SU-DHL-6 (cell line): ENCODE measurements around the gene IL13RA1.

ENCODE experiments used
- H2AFZ ChIP-seq: fragments of 200-600 bp; sonication (generic); 2 replicates; pipeline ENCODE4 v1.6.1; 2014; ENCODE audit warnings: low read depth, mild to moderate bottlenecking, moderate library complexity, mixed read lengths, antibody characterized with exemption, low read length; ENCODE audit not compliant: severe bottlenecking
- H3F3A ChIP-seq: fragments of 200-600 bp; shearing (Covaris generic); 2 replicates; pipeline ENCODE4 v1.6.0; 2016; ENCODE audit warnings: antibody characterized with exemption, mild to moderate bottlenecking; ENCODE audit not compliant: insufficient read depth
- H3K27ac ChIP-seq: fragments of 200-600 bp; sonication (generic); 2 replicates; pipeline ENCODE4 v1.5.1; 2016; ENCODE audit warnings: low read depth, mild to moderate bottlenecking, low read length, moderate library complexity, mixed read lengths
- H3K27me3 ChIP-seq: fragments of 200-600 bp; sonication (generic), shearing (Covaris generic); 2 replicates; pipeline ENCODE4 v1.6.0; 2014; ENCODE audit warnings: mild to moderate bottlenecking, low read length
- H3K36me3 ChIP-seq: fragments of 200-600 bp; sonication (generic); 2 replicates; pipeline ENCODE4 v1.6.1; 2014; ENCODE audit warnings: mild to moderate bottlenecking, low read length, mixed read lengths
- H3K4me2 ChIP-seq: fragments of 300-600, 200-600 bp; shearing (Covaris generic), sonication (generic); 2 replicates; pipeline ENCODE4 v1.6.0; 2014; ENCODE audit warnings: low read length, low read depth, mild to moderate bottlenecking; ENCODE audit not compliant: poor library complexity, severe bottlenecking
- H3K4me3 ChIP-seq: fragments of 200-600 bp; sonication (generic); 2 replicates; pipeline ENCODE4 v1.5.1; 2014; ENCODE audit warnings: antibody characterized with exemption, low read length, mild to moderate bottlenecking, mixed read lengths; ENCODE audit not compliant: insufficient read depth, poor library complexity, severe bottlenecking
- H3K79me2 ChIP-seq: fragments of 200-600 bp; sonication (generic); 2 replicates; pipeline ENCODE4 v1.6.1; 2014; ENCODE audit warnings: mild to moderate bottlenecking, low read length, moderate library complexity; ENCODE audit not compliant: insufficient read depth
- H3K9ac ChIP-seq: fragments of 200-600 bp; sonication (generic); 2 replicates; pipeline ENCODE4 v1.7.0; 2014; ENCODE audit warnings: mild to moderate bottlenecking, low read length
- H3K9me2 ChIP-seq: fragments of 200-600 bp; sonication (generic); replicated peaks from 2 replicates; pipeline ENCODE4 v1.6.1; 2014; ENCODE audit warnings: low read length; ENCODE audit not compliant: insufficient read depth
- H3K9me3 ChIP-seq: fragments of 200-600 bp; sonication (generic); 2 replicates; pipeline ENCODE4 v1.6.1; 2014; ENCODE audit warnings: low read length, mixed read lengths; ENCODE audit not compliant: insufficient read depth
- H4K20me1 ChIP-seq: fragments of 200-600 bp; sonication (generic); 2 replicates; pipeline ENCODE4 v1.6.1; 2014; ENCODE audit warnings: low read depth, mild to moderate bottlenecking, antibody characterized with exemption, low read length, moderate library complexity, mixed read lengths
- EZH2phosphoT487 ChIP-seq: fragments of 200-600 bp; sonication (generic), shearing (Covaris generic); conservative IDR thresholded peaks from 2 replicates; pipeline ENCODE4 v1.6.1; 2018; ENCODE audit warnings: mild to moderate bottlenecking, antibody characterized with exemption, low read length, moderate library complexity, mixed read lengths
- TF ChIP-seq, protein P1 (sequence below): fragments of 200-600 bp; sonication (generic); IDR thresholded peaks from one replicate; pipeline ENCODE4 v1.5.1; 2017; ENCODE audit warnings: antibody characterized with exemption, mild to moderate bottlenecking, low read length, moderate library complexity; ENCODE audit not compliant: insufficient read depth, poor library complexity, severe bottlenecking

IL13RA1 gene

DNA sequence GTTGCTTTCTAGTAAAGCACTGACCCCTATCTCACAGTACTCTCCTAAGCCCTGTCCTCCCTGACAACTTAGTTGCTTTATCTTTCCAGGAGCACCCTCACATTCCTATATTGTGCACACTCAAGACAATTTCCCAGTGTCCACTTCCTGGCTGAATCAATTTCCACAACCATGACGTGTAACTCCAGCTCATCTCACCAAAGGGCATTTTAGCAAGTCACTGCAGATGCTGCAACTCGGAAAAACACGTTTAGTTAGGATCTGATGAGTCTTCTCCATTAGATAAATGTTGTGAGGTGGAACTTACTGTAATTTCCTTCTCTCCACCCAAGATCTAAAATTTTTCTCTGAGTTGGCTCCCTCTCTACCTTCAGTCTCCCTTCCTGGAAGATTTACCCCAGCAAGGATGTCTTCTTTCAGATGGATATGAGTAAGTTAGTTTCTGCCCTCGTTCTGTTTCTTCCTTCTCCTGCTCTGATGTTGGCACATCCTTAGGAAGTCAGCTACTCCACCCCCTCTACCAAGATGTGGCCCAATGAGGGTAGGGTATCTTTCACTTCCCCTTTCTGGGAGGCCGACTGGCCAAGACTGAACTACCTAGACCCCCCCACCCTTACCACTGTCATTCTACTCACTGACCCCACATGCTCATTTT lies 28.8 kb upstream of the IL13RA1 start:
- no peaks in the 10 kb centered on the region for H3F3A ChIP-seq
- H2AFZ ChIP-seq = no peak overlapping the region
- H3K36me3 ChIP-seq = no peaks in the 10 kb centered on the region
- TF ChIP-seq EZH2phosphoT487 = no peak
- TF ChIP-seq, protein P1, sequence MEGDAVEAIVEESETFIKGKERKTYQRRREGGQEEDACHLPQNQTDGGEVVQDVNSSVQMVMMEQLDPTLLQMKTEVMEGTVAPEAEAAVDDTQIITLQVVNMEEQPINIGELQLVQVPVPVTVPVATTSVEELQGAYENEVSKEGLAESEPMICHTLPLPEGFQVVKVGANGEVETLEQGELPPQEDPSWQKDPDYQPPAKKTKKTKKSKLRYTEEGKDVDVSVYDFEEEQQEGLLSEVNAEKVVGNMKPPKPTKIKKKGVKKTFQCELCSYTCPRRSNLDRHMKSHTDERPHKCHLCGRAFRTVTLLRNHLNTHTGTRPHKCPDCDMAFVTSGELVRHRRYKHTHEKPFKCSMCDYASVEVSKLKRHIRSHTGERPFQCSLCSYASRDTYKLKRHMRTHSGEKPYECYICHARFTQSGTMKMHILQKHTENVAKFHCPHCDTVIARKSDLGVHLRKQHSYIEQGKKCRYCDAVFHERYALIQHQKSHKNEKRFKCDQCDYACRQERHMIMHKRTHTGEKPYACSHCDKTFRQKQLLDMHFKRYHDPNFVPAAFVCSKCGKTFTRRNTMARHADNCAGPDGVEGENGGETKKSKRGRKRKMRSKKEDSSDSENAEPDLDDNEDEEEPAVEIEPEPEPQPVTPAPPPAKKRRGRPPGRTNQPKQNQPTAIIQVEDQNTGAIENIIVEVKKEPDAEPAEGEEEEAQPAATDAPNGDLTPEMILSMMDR = no peak
- H3K9me3 ChIP-seq = no peaks in the 10 kb centered on the region
- no peaks in the 10 kb centered on the region for H4K20me1 ChIP-seq
- H3K27me3 ChIP-seq = no peaks in the 10 kb centered on the region
- H3K9me2 ChIP-seq = no peaks in the 10 kb centered on the region
- H3K79me2 ChIP-seq = no peaks in the 10 kb centered on the region
- no peak overlapping the region for H3K4me2 ChIP-seq
- H3K27ac ChIP-seq = no peak overlapping the region
- no peak overlapping the region for H3K9ac ChIP-seq
- no peak overlapping the region for H3K4me3 ChIP-seq

DNA sequence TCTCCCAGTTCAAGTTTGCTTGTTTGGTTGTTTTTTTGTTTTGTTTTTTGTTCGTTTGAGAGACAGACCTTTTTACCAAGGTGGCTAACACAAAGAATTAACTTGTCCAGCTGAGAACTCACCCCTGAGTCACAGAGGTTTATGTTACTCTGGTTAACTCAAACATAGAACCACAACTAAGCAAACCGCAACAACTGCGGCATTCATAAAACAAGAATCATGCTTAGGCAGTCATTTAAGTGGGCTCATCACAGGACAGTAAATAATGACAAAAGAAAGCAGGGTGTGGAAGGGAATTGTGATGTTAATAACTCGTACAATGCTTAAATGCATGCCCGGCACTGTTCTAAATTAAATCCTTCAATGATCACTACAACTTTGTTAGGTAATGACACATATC lies 24.7 kb upstream of the IL13RA1 start:
- no peaks in the 10 kb centered on the region for H3K36me3 ChIP-seq
- no peaks in the 10 kb centered on the region for H3K27me3 ChIP-seq
- no peaks in the 10 kb centered on the region for H3K9me3 ChIP-seq
- H3K4me2 ChIP-seq = no peak overlapping the region
- H4K20me1 ChIP-seq = no peaks in the 10 kb centered on the region
- no peaks in the 10 kb centered on the region for H3F3A ChIP-seq
- H3K27ac ChIP-seq = no peak overlapping the region
- H3K4me3 ChIP-seq = no peak overlapping the region
- H3K79me2 ChIP-seq = no peaks in the 10 kb centered on the region
- H2AFZ ChIP-seq = no peak overlapping the region
- TF ChIP-seq, protein P1 = no peak
- no peak overlapping the region for H3K9ac ChIP-seq
- H3K9me2 ChIP-seq = no peaks in the 10 kb centered on the region

DNA sequence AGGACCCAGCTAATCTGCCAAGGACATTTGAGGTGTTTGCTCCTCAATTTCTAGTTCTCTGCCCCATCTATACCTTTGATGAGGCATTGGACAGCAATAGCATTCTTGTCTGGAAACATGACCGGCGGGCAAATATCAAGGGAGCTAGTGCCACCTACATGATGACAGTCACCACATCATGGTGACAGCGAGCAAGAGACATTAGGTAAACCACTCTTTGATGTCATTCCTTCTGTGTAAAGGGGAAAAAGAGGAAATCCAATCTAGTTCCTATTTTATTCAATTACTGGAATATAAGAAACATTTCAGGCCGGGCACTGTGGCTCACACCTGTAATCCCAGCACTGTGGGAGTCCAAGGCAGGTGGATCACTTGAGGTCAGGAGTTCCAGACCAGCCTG lies 20.7 kb upstream of the IL13RA1 start:
- Histone ChIP-seq H3K4me3 (no peak overlapping the region), H3K27ac (no peak overlapping the region), H3F3A (no peaks in the 10 kb centered on the region), H3K9ac (no peak overlapping the region), H3K4me2 (no peak overlapping the region), H4K20me1 (no peaks in the 10 kb centered on the region), H3K9me2 (no peaks in the 10 kb centered on the region), H3K27me3 (no peaks in the 10 kb centered on the region), H3K79me2 (no peaks in the 10 kb centered on the region), H3K36me3 (no peaks in the 10 kb centered on the region), H3K9me3 (no peaks in the 10 kb centered on the region), H2AFZ (no peak overlapping the region)
- TF ChIP-seq, protein P1 = no peak
- no peak for TF ChIP-seq EZH2phosphoT487
